ENCODE results near the gene SPIN1. TPM values are rescaled to one million over a fixed set of nuclear protein-coding genes. Genes with fewer than 3 reads are reported as not detected.

SPIN1 gene
- total RNA-seq (10 to 100 TPM; 37.6 to 79.9 (median 61.1) TPM), polyA plus RNA-seq (10 to 100 TPM; 36.3 to 58.5 (median 55.0) TPM)
- long read RNA-seq, donor 1, full-length matches to known transcripts = 9 of 14 reads
- long read RNA-seq, donor 1, partial matches to known transcripts = 5 of 14 reads
- long read RNA-seq, donor 1, other reads (novel, unspliced or antisense) = 0 of 14 reads
- long read RNA-seq, donor 2, full-length matches to known transcripts = 6 of 14 reads
- long read RNA-seq, donor 2, partial matches to known transcripts = 8 of 14 reads
- long read RNA-seq, donor 2, other reads (novel, unspliced or antisense) = 0 of 14 reads
- long read RNA-seq, donor 3, full-length matches to known transcripts = 5 of 5 reads
- long read RNA-seq, donor 3, partial matches to known transcripts = 0 of 5 reads
- long read RNA-seq, donor 3, other reads (novel, unspliced or antisense) = 0 of 5 reads
- long read RNA-seq, donor 4, full-length matches to known transcripts = 3 of 9 reads
- long read RNA-seq, donor 4, partial matches to known transcripts = 1 of 9 reads
- long read RNA-seq, donor 4, other reads (novel, unspliced or antisense) = 5 of 9 reads
- long read RNA-seq, donor 5, full-length matches to known transcripts = 15 of 52 reads
- long read RNA-seq, donor 5, partial matches to known transcripts = 29 of 52 reads
- long read RNA-seq, donor 5, other reads (novel, unspliced or antisense) = 8 of 52 reads
- long read RNA-seq, donor 6, full-length matches to known transcripts = 3 of 10 reads
- long read RNA-seq, donor 6, partial matches to known transcripts = 1 of 10 reads
- long read RNA-seq, donor 6, other reads (novel, unspliced or antisense) = 6 of 10 reads
- long read RNA-seq, donor 7, full-length matches to known transcripts = 5 of 5 reads
- long read RNA-seq, donor 7, partial matches to known transcripts = 0 of 5 reads
- long read RNA-seq, donor 7, other reads (novel, unspliced or antisense) = 0 of 5 reads
- long read RNA-seq, donor 8, full-length matches to known transcripts = 12 of 17 reads
- long read RNA-seq, donor 8, partial matches to known transcripts = 5 of 17 reads
- long read RNA-seq, donor 8, other reads (novel, unspliced or antisense) = 0 of 17 reads
- long read RNA-seq, donor 9, full-length matches to known transcripts = 13 of 13 reads
- long read RNA-seq, donor 9, partial matches to known transcripts = 0 of 13 reads
- long read RNA-seq, donor 9, other reads (novel, unspliced or antisense) = 0 of 13 reads
- long read RNA-seq, donor 10, full-length matches to known transcripts = 12 of 12 reads
- long read RNA-seq, donor 10, partial matches to known transcripts = 0 of 12 reads
- long read RNA-seq, donor 10, other reads (novel, unspliced or antisense) = 0 of 12 reads

- peak within 1 kb of the TSS; percentile 44 to 99 (median 59) for H3K4me3 ChIP-seq
- TF ChIP-seq POLR2A (IDR thresholded peaks at IDR 0.05) = peak; percentile 19 to 76
- TF ChIP-seq CTCF (IDR thresholded peaks at IDR 0.05) = peak in 3 of 6 experiments; percentile 55 to 86 (median 73)
- peak; percentile 78 to 89 (median 82) for DNase-seq
- 1% methylated on average over 67 to 104 of the region's 106 CpGs; no CpG with 5 or more reads in 2 of the 4 donors for whole genome bisulfite sequencing, 4 donors
- no peaks in the 10 kb centered on the region for H3K27me3 ChIP-seq
- H3K27ac ChIP-seq = peak within 1 kb of the TSS; percentile 78 to 100 (median 96)
- no peaks in the 10 kb centered on the region for H3K36me3 ChIP-seq (replicated peaks in 1 of 2)
- peaks cover 0 to 45% of the 10 kb centered on the region in 2 donors for H3K4me1 ChIP-seq (replicated peaks in 1 of 2)
- no peaks in the 10 kb centered on the region for H3K9me3 ChIP-seq (replicated peaks in 1 of 3)
- intact Hi-C loops (cut with DNase I) = loop anchor here in 1 of 2 donors (5.0 kb wide), 1 partner anchor 189 kb away; no protein-coding TSS in a partner anchor
These were observed at the start of gene SPIN1 for GRCh38 chr9:88388203-88388885. Gene SPIN1, plus strand, starts transcription at chr9:88388444. Its CDS starts 38,096 bp downstream, at chr9:88426540.

- TF ChIP-seq CTCF (IDR thresholded peaks at IDR 0.05) = no peak
- no peak for TF ChIP-seq POLR2A (IDR thresholded peaks at IDR 0.05)
- H3K4me1 ChIP-seq (replicated peaks in 1 of 2) = no peaks in the 10 kb centered on the region
- H3K36me3 ChIP-seq (replicated peaks in 1 of 2) = no peaks in the 10 kb centered on the region
- no peaks in the 10 kb centered on the region for H3K27me3 ChIP-seq
- intact Hi-C loops (cut with DNase I) = no loop called here
- no peaks in the 10 kb centered on the region for H3K9me3 ChIP-seq (replicated peaks in 1 of 3)
- H3K27ac ChIP-seq = no peak overlapping the region
- no peak for DNase-seq
- 31 to 47% (median 36%) methylated on average over 3 to 4 of the region's 4 CpGs for WGBS, 4 donors
- no peak overlapping the region for H3K4me3 ChIP-seq
These were observed 48.9 kb upstream of the SPIN1 start for GRCh38 chr9:88339317-88339716.

GRCh38 chr9:88342246-88342645 lies 46.0 kb upstream of the SPIN1 start:
- Histone ChIP-seq H3K36me3 (replicated peaks in 1 of 2) (no peaks in the 10 kb centered on the region), H3K4me3 (no peak overlapping the region), H3K9me3 (replicated peaks in 1 of 3) (no peaks in the 10 kb centered on the region), H3K27ac (no peak overlapping the region), H3K4me1 (replicated peaks in 1 of 2) (no peaks in the 10 kb centered on the region), H3K27me3 (no peaks in the 10 kb centered on the region)
- TF ChIP-seq POLR2A (IDR thresholded peaks at IDR 0.05) (no peak), CTCF (IDR thresholded peaks at IDR 0.05) (no peak)
- intact Hi-C loops (cut with DNase I) = no loop called here
- no peak for DNase-seq
- WGBS, 4 donors = 60 to 87% (median 83%) methylated on average over 2 of the region's 2 CpGs
